NCI-H1092 (cell line): ENCODE measurements around the gene PNRC1.
A peak's percentile ranks its signal among the peaks of the same experiment; 100 is the strongest.
"Not testable (repeated sequence)": the region's sequence is repeated elsewhere in the genome, so short reads cannot be mapped to it uniquely, and the experiment has no call there.

Experiments
- DNase-seq: peaks from one replicate; lab custom pipeline; 2025; lab: John Stamatoyannopoulos, UW

The PNRC1 gene

DNA sequence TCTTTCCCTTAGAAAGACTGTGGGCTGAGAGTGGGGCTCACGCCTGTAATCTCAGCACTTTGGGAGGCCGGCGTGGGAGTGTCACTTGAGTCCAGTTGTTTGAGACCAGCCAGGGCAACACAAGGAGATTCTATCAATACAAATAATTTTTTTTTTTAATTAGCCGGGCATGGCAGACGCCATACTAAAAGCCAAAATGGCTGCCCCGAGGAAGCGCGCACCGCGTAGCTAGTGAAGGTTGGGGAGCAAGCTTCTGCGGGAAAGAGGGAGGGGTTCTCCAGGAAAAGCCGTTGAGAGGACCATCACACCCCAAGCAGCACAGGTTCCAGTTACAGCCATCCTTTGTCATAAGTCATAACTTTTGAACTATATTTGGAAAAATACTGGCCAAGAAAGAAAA, 21.3 kb upstream of the PNRC1 start:
- DNase-seq: no peak

DNA sequence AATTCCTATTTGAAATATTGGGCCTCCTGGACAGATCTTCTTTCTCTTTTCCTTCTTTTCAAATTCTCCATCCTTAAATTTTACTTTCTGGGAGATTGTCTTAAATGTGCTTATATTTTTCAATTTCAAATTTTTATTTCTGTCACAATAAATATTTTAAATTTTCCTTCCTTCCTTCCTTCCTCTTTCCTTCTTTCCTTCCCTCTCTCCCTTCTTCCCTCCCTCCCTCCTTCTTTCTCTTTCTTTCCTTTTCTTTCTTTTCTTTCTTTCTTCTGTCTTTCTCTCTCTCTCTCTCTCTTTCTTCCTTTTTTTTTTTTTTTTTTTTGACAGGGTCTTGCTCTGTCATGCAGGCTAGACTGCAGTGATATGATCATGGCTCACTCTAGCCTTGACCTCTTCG, 16.7 kb upstream of the PNRC1 start:
- DNase-seq: no peak

DNA sequence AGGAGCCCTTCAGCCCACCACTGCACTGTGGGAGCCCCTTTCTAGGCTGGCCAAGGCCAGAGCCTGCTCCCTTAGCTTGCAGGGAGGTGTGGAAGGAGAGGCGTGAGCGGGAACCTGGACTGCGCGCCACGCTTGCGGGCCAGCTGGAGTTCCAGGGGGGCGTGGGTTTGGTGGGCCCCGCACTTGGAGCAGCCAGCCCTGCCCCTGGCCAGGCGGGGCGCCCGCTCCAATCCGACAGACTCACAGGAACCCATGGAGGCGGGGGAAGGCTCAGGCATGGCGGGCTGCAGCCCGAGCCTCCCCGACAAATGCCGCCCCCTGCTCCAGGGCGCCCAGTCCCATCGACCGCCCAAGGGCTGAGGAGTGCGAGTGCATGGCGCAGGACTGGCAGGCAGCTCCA, 15.6 kb upstream of the PNRC1 start:
- DNase-seq: not testable (repeated sequence)

DNA sequence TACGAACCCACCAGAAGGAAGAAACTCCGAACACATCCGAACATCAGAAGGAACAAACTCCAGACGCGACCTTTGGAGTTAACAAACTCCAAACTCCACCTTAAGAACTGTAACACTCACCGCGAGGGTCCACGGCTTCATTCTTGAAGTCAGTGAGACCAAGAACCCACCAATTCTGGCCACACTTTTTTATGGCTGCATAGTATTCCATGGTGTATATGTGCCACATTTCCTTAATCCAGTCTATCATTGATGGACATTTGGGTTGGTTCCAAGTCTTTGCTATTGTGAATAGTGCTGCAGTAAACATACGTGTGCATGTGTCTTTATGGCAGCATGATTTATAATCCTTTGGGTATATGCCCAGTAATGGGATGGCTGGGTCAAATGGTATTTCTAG, 14.4 kb upstream of the PNRC1 start:
- not testable (repeated sequence) for DNase-seq

DNA sequence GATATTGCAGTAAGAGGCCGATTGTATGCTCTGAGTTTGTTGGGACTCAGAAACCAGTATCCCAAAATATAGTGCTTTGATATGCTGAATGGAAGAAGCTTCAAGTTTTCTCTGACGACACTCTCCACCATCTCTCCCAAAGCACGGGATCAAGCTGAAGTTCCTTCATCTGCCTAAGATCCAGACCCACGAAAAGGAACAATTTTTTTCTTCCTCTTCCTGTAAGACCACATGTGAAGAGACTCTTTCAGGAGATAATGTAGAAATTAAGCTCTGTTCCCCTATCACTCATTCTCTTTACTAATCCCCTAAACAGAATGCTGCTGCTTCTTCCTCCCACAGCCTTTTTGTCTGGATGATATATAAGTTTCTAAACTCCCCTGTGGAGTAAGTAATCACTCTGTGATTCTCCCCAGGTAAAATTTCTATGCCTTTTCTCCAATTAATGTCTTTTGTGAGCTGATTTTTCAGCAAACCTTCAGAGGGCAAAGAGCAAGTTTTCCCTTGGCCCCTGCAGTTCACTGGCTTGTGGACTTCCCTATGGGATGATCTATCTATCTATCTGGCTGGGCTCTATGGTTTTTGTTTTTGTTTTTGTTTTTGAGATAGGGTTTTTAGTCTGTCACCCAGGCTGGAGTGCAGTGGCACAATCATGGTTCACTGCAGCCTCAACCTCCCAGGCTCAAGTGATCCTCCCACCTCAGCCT, 13.5 kb upstream of the PNRC1 start:
- no peak for DNase-seq

DNA sequence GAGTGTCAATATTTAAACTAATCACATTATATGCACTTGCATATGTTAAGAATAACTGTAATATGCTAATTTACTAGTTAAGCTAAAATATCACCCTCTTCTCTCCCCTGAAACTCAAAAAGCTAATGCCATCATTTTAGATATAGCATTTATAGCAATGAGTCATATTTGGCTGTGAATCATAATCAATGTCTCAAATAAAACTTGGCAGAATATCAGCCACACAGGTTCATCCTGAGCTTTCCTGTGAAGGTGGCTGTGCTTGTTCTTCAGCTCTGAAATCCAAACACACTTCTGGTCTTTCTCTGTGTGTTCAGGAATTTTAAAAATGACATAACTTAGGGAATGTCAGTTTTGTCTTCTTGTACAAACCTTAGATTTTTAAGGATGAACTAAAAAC, 12.8 kb upstream of the PNRC1 start:
- DNase-seq: no peak

DNA sequence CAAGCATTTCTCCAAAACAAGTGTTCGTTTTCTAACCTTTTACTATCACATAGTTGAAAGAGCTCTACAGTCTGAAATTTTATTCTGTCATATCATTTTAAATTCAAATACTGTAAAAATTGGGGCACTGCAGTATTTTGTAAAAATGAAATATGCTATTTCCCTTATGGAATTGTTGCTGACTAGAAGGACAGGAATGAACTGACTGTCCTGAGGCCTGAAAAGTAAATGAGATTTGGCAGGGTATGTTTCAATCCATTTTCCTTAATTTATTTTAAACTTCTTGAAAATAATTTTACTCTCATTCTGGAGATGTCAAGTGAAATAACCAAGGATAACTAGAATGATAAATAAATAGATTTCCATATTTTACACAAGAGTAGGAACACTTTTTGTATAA, 11.9 kb upstream of the PNRC1 start:
- no peak for DNase-seq

DNA sequence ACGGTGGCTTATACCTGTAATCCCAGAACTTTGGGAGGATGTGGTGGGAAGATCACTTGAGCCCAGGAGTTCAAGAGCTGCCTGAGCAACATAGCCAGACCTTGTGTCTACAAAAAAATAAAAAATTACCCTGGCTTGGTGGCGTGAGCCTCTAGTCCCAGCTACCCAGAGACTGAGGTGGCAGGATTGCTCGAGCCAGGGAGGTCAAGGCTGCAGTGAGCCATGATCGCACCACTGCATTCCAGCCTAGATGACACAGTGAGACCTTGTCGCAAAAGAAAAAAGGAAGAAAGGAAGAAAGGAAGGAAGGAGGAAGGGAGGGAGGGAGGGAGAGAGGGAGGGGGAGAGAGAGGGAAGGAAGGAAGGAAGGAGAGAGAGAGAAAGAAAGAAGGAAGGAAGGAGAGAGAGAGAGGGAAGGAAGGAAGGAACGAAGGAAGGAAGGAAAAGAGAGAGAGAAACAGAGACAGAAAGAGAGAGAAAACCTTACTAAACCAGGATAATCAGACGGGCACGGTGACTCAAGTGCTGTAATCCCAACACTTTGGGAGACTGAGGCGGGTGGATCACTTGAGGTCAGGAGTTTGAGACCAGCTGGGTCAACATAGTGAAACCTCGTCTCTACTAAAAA, 10.9 kb upstream of the PNRC1 start:
- DNase-seq: no peak

DNA sequence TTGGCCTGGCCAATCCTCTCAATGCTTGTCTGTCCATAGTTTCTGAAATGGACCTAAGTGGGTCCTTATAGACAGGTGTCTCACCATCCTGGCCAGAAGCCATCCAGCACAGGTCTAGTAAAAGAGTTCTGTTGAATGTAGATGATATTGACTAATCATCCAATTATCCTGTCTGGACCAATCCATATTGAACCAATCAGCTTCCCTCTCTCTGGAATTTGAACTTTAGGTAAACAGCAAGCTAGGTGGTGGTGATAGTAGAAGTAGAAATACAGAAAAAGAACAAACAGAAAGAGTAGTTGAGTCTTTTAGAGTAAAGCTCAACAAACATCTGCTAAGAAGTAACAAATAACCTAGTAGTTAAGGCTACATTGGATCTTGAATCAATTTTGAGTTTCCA, 9.5 kb upstream of the PNRC1 start:
- DNase-seq: no peak

DNA sequence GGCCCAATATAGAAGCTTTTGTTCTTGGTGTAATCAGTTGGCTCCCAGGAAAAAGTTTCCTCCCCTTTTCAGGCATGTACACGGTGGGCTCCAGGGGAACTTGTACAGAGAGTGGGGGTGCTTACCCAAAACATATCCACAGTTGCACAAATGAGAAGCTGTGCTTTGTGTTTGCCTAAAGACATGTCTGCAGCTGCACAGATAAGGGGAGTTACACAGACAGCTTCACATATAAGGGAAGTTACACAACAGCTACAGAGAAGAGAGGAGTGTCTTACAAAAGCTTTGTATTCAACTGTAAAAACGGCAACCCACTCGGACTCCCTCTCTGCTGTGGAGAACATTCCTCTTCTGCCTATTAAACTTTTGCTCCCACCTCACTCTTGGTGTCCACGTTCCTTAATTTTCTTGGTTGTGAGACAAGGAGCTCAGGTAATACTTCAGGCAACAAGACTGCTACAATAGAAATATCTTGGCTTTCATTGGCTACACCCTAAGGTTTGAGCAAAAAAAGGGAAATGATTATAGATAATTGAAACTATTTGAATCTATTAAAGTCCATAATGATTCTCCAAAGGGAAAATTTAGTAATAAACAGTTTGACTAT, 7.4 kb upstream of the PNRC1 start:
- no peak for DNase-seq

DNA sequence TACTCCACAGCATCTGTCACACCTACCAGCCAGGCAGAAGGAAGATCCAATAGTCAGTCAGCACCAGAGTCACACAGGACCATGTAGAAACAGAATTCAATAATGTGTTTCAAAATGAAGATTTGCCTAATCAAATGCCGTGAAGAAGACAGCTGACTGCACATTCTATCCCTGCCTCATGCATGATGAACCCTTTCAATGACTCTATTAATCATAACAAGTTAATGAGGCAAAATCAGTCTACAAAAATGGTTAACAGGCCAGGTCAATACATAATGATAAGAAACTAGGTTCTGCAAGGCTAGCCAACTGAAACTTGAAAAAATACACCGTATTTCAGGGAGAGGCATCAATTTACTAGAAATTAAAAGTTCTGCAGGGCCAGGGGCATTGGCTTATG, 6.7 kb upstream of the PNRC1 start:
- no peak for DNase-seq

DNA sequence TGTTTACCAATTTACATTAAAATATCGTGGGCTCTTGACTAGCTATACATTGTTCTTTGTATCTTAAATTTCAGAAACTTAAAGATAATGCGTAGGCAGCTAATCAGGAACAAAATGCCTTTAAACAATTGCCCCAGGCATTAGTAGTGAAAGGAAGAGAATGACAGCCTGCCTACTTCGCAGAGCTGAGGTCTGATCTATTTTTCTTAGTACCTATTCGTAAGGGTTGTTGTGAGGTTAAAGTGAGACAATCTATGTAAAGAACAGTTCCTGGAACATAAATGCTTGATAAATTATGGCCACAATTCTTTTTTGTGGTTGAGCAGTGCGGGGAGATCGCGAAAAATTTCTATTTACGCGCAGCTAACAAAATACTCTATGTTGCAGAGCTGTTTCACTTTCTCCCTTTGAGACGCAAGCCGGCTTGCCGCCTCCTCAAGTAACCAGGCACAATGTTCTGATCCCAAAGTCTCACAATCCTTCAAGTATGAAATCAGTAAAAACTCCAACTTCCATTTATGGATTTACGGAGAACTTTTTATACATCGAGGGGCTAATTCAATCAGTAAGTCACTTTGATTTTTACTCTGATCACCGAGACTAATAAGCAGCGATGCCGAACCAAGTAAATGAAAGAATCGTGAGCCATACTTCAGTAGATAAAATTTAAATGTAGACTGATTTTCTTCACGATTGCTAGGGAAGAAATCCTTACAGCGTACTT, 878 bp upstream of the PNRC1 start:
- DNase-seq: peak; percentile 13

DNA sequence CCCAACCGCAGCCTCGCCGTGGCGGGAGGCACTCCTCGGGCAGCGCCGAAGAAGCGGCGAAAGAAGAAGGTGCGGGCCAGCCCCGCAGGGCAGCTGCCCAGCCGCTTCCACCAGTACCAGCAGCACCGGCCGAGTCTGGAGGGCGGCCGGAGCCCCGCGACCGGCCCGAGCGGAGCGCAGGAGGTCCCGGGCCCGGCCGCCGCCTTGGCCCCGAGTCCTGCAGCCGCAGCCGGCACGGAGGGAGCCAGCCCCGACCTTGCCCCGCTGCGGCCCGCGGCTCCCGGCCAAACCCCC, 525 bp downstream of the PNRC1 start:
- no peak for DNase-seq

DNA sequence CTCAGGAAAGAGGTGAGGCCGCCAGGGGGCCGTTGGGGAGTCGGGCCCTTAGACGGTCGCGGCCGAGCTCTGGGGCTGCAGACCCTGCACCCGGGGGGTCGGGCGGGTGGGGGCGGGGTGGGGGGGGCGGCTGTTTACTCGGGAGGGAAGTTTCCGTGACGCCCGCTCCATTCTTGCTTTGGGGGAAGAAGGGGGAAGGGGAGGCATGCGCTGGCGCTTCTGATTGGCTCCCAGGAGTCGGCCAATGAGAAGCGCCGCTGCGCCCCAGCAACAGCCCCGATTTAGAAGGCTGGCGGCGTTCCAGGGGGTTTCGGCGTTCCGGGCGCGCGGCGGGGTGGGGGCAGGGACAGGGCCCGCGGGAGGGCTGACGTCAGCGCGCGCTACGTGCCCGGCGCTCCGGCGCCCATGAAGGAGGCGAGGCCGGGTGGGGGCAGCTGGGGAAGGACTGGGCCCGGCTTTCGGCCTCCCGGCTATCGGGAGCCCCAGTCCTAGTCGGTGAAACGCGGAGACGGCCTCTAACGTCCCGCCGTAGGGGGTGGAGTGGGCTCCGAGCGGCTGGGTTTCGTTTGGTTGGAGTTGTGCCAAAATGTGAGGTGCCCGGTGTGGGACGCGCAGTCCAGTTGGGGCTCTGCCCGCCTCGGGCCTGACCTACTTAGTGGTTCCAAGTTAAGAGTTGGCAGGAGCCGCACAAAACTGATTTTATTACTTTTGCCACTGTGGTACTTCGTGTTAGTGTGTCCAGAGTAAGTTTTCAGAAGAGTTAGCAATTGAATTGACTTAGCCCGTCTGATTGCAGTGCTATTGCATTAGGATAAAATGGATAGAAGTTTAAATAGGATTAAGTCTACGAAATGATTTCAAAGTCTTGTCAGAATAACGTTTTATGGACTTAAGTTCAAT, 1.1 kb downstream of the PNRC1 start:
- peak; percentile 94 for DNase-seq

DNA sequence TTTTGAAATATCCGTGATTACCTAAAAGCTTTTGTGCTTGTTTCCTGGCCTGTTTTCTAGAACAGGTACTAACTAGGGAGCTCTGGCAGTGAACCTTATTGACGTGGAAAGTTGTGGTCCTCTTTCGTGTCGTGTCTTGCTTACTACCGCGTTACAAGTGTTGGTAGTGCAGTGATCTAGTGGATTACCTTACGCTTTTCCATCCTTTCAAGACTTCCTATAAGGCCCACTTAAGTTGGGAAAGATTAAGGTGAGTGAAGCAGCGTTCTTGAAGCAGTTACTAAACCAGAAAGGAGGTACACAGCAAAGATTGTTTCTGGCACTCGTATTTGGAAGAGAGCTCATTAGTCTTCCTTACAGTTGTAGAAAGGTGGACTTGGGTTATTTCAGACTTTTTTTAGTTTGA, 1.9 kb downstream of the PNRC1 start:
- DNase-seq: no peak

DNA sequence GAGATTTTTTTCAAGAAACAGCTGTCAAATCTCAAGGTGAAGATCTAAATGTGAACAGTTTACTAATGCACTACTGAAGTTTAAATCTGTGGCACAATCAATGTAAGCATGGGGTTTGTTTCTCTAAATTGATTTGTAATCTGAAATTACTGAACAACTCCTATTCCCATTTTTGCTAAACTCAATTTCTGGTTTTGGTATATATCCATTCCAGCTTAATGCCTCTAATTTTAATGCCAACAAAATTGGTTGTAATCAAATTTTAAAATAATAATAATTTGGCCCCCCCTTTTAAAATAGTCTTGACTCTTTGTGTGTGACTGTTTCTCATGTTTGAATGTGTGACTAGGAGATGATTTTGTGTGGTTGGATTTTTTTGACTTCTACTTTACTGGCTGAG, 4.0 kb downstream of the PNRC1 start:
- no peak for DNase-seq

DNA sequence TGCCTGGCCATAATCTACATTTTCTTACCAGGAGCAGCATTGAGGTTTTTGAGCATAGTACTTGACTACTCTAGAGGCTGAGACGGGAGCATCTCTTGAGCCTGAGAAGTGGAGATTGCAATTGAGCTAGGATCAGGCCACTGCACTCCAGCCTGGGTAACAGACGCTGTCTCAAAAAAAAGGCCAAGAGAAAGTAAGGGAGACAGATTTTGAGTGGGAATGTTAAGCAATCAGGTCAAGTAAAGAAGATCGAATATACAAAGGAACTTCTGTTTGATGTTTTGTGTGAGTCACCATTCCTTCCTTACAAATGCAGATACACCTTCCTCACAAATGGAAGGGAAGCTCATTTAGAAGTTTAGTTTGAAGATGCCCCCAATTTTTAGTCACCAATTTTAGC, 4.4 kb downstream of the PNRC1 start:
- no peak for DNase-seq

DNA sequence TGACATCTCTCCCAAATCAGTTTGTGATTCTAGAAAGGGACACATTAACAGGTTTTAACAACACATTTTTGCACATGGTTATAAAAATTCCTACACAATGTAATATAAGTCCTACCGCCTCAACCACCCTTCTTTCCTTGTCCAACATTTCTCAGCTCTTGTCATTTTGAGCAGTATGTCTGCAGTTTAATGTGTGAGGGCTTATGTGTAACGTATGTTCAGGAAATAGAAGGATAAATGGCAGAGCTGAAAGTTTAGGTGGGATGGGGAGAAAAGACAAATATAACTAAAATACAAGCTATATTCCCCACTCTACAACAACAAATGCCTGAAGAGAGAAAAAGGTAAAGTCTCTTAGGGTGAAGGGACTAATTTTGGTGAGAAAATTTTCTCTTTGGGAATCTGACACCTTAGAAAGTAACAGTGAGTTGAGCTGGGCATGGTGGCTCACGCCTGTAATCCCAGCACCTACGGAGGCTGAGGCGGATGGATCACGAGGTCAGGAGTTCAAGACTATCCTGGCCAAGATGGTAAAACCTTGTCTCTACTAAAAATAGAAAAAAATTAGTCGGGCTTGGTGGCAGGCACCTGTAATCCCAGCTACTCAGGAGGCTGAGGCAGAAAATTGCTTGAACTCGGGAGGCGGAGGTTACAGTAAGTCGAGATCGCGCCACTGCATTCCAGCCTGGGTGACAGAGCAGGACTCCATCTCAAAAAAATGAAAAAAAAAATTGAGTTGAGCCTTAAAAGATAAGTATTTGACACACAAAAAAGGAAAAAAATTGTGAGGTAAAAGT, 5.1 kb downstream of the PNRC1 start:
- DNase-seq: no peak

DNA sequence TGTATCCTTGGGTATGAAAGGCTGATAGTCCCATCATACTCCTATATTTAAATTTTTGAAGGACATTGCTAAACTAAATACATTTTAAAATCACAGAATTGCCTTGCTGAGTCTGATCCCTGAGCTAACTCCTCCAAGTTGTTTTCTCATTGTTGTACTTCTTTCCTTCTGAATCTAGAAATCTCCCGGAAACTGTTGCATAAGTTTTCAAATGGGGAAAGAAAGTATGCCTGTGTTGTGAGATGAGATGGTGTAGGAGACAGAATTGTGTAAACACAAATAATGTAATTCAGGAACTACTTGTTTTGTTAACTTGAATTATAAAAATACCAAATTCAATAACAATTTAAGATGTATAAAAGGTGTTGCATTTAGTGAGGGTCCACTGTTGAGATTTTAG, 7.3 kb downstream of the PNRC1 start:
- DNase-seq: no peak

DNA sequence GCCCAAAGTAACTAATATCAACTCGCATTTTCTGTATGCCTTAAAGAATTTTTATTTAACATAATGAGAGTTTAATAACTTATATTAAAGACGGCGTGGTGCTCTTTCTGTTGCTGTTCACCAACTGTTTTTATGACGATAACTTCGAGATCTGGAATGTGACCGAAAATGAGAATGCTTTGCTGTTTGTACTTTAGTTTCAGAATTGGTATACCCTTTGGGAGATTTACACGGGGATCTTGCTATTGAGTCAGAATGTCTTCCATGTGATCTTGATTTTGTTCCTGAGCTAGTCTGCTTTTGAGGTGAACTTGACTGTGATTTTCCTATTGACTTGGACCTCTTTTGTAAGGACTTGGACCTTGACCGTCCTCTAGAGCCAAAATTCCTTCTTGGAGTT, 17.9 kb downstream of the PNRC1 start:
- no peak for DNase-seq

DNA sequence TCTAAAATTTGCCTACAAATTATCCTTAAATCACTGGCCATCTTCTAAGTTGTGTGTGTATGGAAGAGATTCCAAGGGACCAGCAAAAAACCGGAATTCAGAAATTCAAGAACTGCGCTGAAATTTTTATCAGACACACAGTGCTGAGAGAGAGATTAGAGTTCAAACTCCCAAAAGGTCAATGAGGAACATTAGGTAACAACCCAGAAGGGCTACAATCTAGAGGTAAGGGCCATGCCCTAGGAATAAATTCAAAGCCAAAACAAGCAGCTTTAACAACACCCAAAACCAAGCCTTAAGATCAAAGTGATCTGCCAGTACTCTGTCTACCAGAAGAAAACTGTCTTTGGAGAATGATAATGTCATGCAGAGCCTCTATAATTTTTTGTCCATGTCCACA, 19.6 kb downstream of the PNRC1 start:
- no peak for DNase-seq
